GM23338 (cell line): Measurements from ENCODE around the gene CCDC69. TPM values are rescaled to one million over a fixed set of nuclear protein-coding genes. Genes with fewer than 3 reads are reported as not detected.

ENCODE experiments used
- ATAC-seq: fragments of 200-7000 bp; cut with Tn5 transposase; 3 replicates; pipeline ENCODE4 v1.9.1; 2020
- DNase-seq: peaks from one replicate; pipeline ENCODE4 v3.0.0-alpha.2; 2015; ENCODE audit warnings: low spot score
- H2AFZ ChIP-seq: fragments of 200-600 bp; sonication (generic); 2 replicates; pipeline ENCODE4 v1.8.0; 2016; ENCODE audit warnings: antibody characterized with exemption, mild to moderate bottlenecking, moderate library complexity
- H3F3A ChIP-seq: fragments of 200-600 bp; sonication (generic); replicated peaks from 2 replicates; pipeline ENCODE4 v1.8.0; 2017; ENCODE audit warnings: antibody characterized with exemption, mixed run types, low read depth
- H3K27ac ChIP-seq: fragments of 200-600 bp; sonication (generic); 2 replicates; pipeline ENCODE4 v1.6.1; 2016; ENCODE audit warnings: low read depth
- H3K27me3 ChIP-seq: fragments of 200-600 bp; sonication (generic); 2 replicates; pipeline ENCODE4 v1.8.0; 2016; ENCODE audit warnings: mild to moderate bottlenecking, mixed run types, moderate library complexity; ENCODE audit not compliant: insufficient read depth
- H3K36me3 ChIP-seq: fragments of 200-600 bp; sonication (generic); 2 replicates; pipeline ENCODE4 v1.8.0; 2016; ENCODE audit warnings: mild to moderate bottlenecking; ENCODE audit not compliant: insufficient read depth
- H3K4me1 ChIP-seq: fragments of 200-600 bp; sonication (generic); 2 replicates; pipeline ENCODE4 v1.8.0; 2016; ENCODE audit warnings: mild to moderate bottlenecking, moderate library complexity; ENCODE audit not compliant: insufficient read depth
- H3K4me2 ChIP-seq: fragments of 200-600 bp; sonication (generic); 2 replicates; pipeline ENCODE4 v1.7.1; 2017; ENCODE audit warnings: mixed run types
- H3K4me3 ChIP-seq: fragments of 200-600 bp; sonication (generic); 2 replicates; pipeline ENCODE4 v1.6.1; 2016; ENCODE audit warnings: mixed run types
- H3K79me2 ChIP-seq: fragments of 200-600 bp; sonication (generic); replicated peaks from 2 replicates; pipeline ENCODE4 v1.8.0; 2017; ENCODE audit warnings: mild to moderate bottlenecking; ENCODE audit not compliant: insufficient read depth
- H3K9me2 ChIP-seq: fragments of 200-600 bp; sonication (generic); 2 replicates; pipeline ENCODE4 v1.8.0; 2017; ENCODE audit not compliant: insufficient read depth
- H4K20me1 ChIP-seq: fragments of 200-600 bp; sonication (generic); replicated peaks from 2 replicates; pipeline ENCODE4 v1.8.0; 2017; ENCODE audit warnings: mild to moderate bottlenecking; ENCODE audit not compliant: insufficient read depth
- H3K27ac Mint-ChIP-seq: 2 replicates; pipeline ENCODE4 v1.8.0; 2020; ENCODE audit warnings: inconsistent platforms, mild to moderate bottlenecking, moderate library complexity, mixed read lengths
- H3K27me3 Mint-ChIP-seq: 3 replicates; pipeline ENCODE4 v1.8.0; 2022; ENCODE audit warnings: low read depth, mild to moderate bottlenecking, moderate library complexity, mixed read lengths, inconsistent platforms; ENCODE audit not compliant: insufficient read depth, poor library complexity
- H3K36me3 Mint-ChIP-seq: 3 replicates; pipeline ENCODE4 v1.8.0; 2021; ENCODE audit warnings: low read depth, mild to moderate bottlenecking, inconsistent platforms, moderate library complexity, mixed read lengths
- H3K4me1 Mint-ChIP-seq: 3 replicates; pipeline ENCODE4 v1.8.0; 2020; ENCODE audit warnings: mild to moderate bottlenecking, inconsistent platforms, mixed read lengths
- H3K4me3 Mint-ChIP-seq: 3 replicates; pipeline ENCODE4 v1.8.0; 2021; ENCODE audit warnings: moderate library complexity, mild to moderate bottlenecking, inconsistent platforms, mixed read lengths
- H3K9me3 Mint-ChIP-seq: 3 replicates; pipeline ENCODE4 v1.8.0; 2020; ENCODE audit warnings: moderate library complexity, mild to moderate bottlenecking, inconsistent platforms, mixed read lengths
- CREB1 ChIP-seq: fragments of 250-450 bp; sonication (Bioruptor Pico); IDR thresholded peaks from 2 replicates; pipeline ENCODE4 v1.5.0; 2020; ENCODE audit warnings: low read depth, mild to moderate bottlenecking, moderate library complexity
- EZH2phosphoT487 ChIP-seq: fragments of 200-600 bp; sonication (generic); IDR thresholded peaks from one replicate; pipeline ENCODE4 v1.8.1; 2018; ENCODE audit warnings: antibody characterized with exemption; ENCODE audit not compliant: unreplicated experiment
- NANOG ChIP-seq: IDR thresholded peaks from 2 replicates; pipeline ENCODE4 v1.6.1; 2016; ENCODE audit warnings: antibody characterized with exemption, borderline replicate concordance
- POLR2AphosphoS5 ChIP-seq: IDR thresholded peaks from 2 replicates; pipeline ENCODE4 v1.6.1; 2016; ENCODE audit warnings: antibody characterized with exemption, low read depth
- REST ChIP-seq: IDR thresholded peaks from one replicate; pipeline ENCODE4 v1.6.1; 2018; ENCODE audit warnings: antibody characterized with exemption; ENCODE audit not compliant: unreplicated experiment
- STAT1 ChIP-seq: IDR thresholded peaks from one replicate; pipeline ENCODE4 v1.6.1; 2016; ENCODE audit warnings: antibody characterized with exemption; ENCODE audit not compliant: unreplicated experiment
- ZNF462 ChIP-seq: fragments of 250-450 bp; sonication (Bioruptor Pico); IDR thresholded peaks from 2 replicates; pipeline ENCODE4 v1.5.0; 2020; ENCODE audit warnings: mild to moderate bottlenecking, moderate library complexity
- polyA plus RNA-seq: library from polyadenylated mRNA; unstranded; fragments of >200 nt; fragmentation: Nextera tagmentation; extraction: Ambion mirVana; gene quantifications from 2 replicates; pipeline ENCODE4 v1.2.1, GENCODE V29; 2016
- total RNA-seq: library from RNA; depleted of rRNA; stranded (reverse); fragments of >200 nt; shearing (Covaris generic); gene quantifications from 2 replicates; pipeline ENCODE4 v1.2.3, GENCODE V29; 2014

The CCDC69 gene
- total and polyA plus RNA-seq, 2 experiments from 2014 or later: 2.7 to 5.3 TPM

- TF ChIP-seq ZNF462: no peak
These were observed 34.9 kb upstream of the CCDC69 start (continued) for GRCh38 chr5:151258816-151259215.

- no peaks in the 10 kb centered on the region for H3F3A ChIP-seq
- H3K27ac ChIP-seq: peak overlapping the region; percentile 9; the same call in 1 of the 2 replicates
- DNase-seq (no peak), ATAC-seq (no peak)
- H3K27me3 ChIP-seq: no peaks in the 10 kb centered on the region
- H3K36me3 ChIP-seq: no peaks in the 10 kb centered on the region
- H3K27me3 Mint-ChIP-seq: peaks cover 4% of the 10 kb centered on the region
- H3K9me2 ChIP-seq: no peaks in the 10 kb centered on the region
- H3K9me3 Mint-ChIP-seq: no peaks in the 10 kb centered on the region
- H3K4me1 Mint-ChIP-seq: peaks cover 22% of the 10 kb centered on the region
- H3K27ac Mint-ChIP-seq: no peak overlapping the region
- no peaks in the 10 kb centered on the region; the same call in 2 of the 3 replicates for H3K36me3 Mint-ChIP-seq
- H3K4me3 Mint-ChIP-seq: no peak overlapping the region
- H3K4me1 ChIP-seq: peaks cover 9% of the 10 kb centered on the region
- H4K20me1 ChIP-seq: no peaks in the 10 kb centered on the region
- H3K79me2 ChIP-seq: peaks cover 21% of the 10 kb centered on the region
- no peak overlapping the region for H2AFZ ChIP-seq
- H3K4me3 ChIP-seq: no peak overlapping the region
- H3K4me2 ChIP-seq: no peak overlapping the region
- TF ChIP-seq POLR2AphosphoS5 (no peak), EZH2phosphoT487 (no peak), STAT1 (no peak), REST (no peak), NANOG (no peak), CREB1 (CRISPR knock-in tag) (no peak)
These were observed 34.3 kb upstream of the CCDC69 start for GRCh38 chr5:151258201-151258611.
